B cell (primary cell): ENCODE results near the gene CLCN7. TPM values are rescaled to one million over a fixed set of nuclear protein-coding genes. Genes with fewer than 3 reads are reported as not detected.

ENCODE experiments used
- ATAC-seq: fragments of 200-7000 bp; cut with Tn5 transposase; one replicate; pipeline ENCODE4 v1.10.0; 2021; ENCODE audit warnings: low read depth, mild to moderate bottlenecking, moderate number of reproducible peaks, moderate library complexity
- CTCF ChIA-PET: fragments of 350-600 bp; sonication (Branson Sonifier 250); formaldehyde crosslinking; loops from one replicate; lab custom pipeline; 2021; ENCODE audit warnings: antibody characterized with exemption, inconsistent platforms; lab: Charles Lee
- POLR2A ChIA-PET: fragments of 350-600 bp; sonication (Branson Sonifier 250); formaldehyde crosslinking; loops from one replicate; lab custom pipeline; 2021; ENCODE audit warnings: antibody characterized with exemption; lab: Charles Lee
- DNase-seq: peaks from one replicate; pipeline ENCODE4 v3.0.0; 2013
- H2AFZ ChIP-seq: 2 replicates; pipeline ENCODE4 v1.6.1; 2012; ENCODE audit warnings: mild to moderate bottlenecking, low read depth, low read length; ENCODE audit not compliant: insufficient read depth, poor library complexity, severe bottlenecking
- H3K27ac ChIP-seq, 2 donors: 1 replicate in 1 of 2; 2 replicates in 1 of 2; pipeline ENCODE4 v1.5.1; 2012 to 2013; ENCODE audit warnings: low read length in 2 of 2, mild to moderate bottlenecking in 2 of 2, moderate library complexity in 1 of 2
- H3K27me3 ChIP-seq, 4 experiments: fragments of 200-600 bp in 1 of 4; sonication (generic) in 1 of 4; replicated peaks in 1 of 4; 1 replicate in 2 of 4; 2 replicates in 2 of 4; pipeline versions ENCODE4 v1.6.1 to v1.7.0; 2013 to 2016; ENCODE audit warnings: low read length in 3 of 4, mild to moderate bottlenecking in 2 of 4, mixed read lengths in 1 of 4, moderate library complexity in 1 of 4; ENCODE audit not compliant: insufficient read depth in 4 of 4, control insufficient read depth in 3 of 4; ENCODE audit errors: control extremely low read depth in 1 of 4
- H3K36me3 ChIP-seq, 2 experiments: replicated peaks in 1 of 2; 1 replicate in 1 of 2; 2 replicates in 1 of 2; pipeline versions ENCODE4 v1.6.1 to v1.7.1; 2013; ENCODE audit warnings: low read length in 1 of 2; ENCODE audit not compliant: insufficient read depth in 2 of 2, control insufficient read depth in 1 of 2; ENCODE audit errors: control extremely low read depth in 1 of 2, extremely low read depth in 1 of 2
- H3K4me1 ChIP-seq, 2 donors: fragments of 200-600 bp in 1 of 2; sonication (generic) in 1 of 2; 1 replicate in 1 of 2; 2 replicates in 1 of 2; pipeline versions ENCODE4 v1.5.1 to v1.6.1; 2013 to 2017; ENCODE audit warnings: low read length in 2 of 2; ENCODE audit not compliant: control insufficient read depth in 2 of 2, insufficient read depth in 2 of 2
- H3K4me2 ChIP-seq: replicated peaks from 2 replicates; pipeline ENCODE3; 2012; ENCODE audit warnings: mild to moderate bottlenecking, low read depth, low read length; ENCODE audit not compliant: poor library complexity, severe bottlenecking
- H3K4me3 ChIP-seq, 5 experiments: fragments of 200-600 bp in 1 of 5; sonication (generic) in 1 of 5; 1 replicate in 3 of 5; 2 replicates in 2 of 5; pipeline versions ENCODE4 v1.5.1 to v1.7.0; 2011 to 2016; ENCODE audit warnings: low read length in 4 of 5, mild to moderate bottlenecking in 4 of 5, low read depth in 2 of 5, control low read depth in 1 of 5, moderate library complexity in 1 of 5; ENCODE audit not compliant: insufficient read depth in 1 of 5; ENCODE audit errors: control extremely low read depth in 1 of 5, extremely low read depth in 1 of 5
- H3K79me2 ChIP-seq: fragments of 200-600 bp; sonication (generic); one replicate; pipeline ENCODE4 v1.6.0; 2016; ENCODE audit warnings: low read length; ENCODE audit not compliant: control insufficient read depth, insufficient read depth
- H3K9ac ChIP-seq: fragments of 200-600 bp; sonication (generic); 2 replicates; pipeline ENCODE4 v1.6.1; 2017; ENCODE audit warnings: mild to moderate bottlenecking, low read length, moderate library complexity
- H3K9me3 ChIP-seq, 3 donors: one replicate each; pipeline versions ENCODE4 v1.6.1 to v1.7.1; 2013; ENCODE audit warnings: low read length in 2 of 3; ENCODE audit not compliant: control insufficient read depth in 2 of 3, insufficient read depth in 1 of 3; ENCODE audit errors: control extremely low read depth in 1 of 3
- H4K20me1 ChIP-seq: 2 replicates; pipeline ENCODE4 v1.6.0; 2012; ENCODE audit warnings: mild to moderate bottlenecking, low read length; ENCODE audit not compliant: insufficient read depth, control insufficient read depth, poor library complexity, severe bottlenecking
- H3K27ac Mint-ChIP-seq: one replicate; pipeline ENCODE4 v1.8.0; 2021; ENCODE audit warnings: mixed read lengths
- H3K27me3 Mint-ChIP-seq: one replicate; pipeline ENCODE4 v1.8.0; 2021; ENCODE audit warnings: mixed read lengths
- H3K4me1 Mint-ChIP-seq: one replicate; pipeline ENCODE4 v1.8.0; 2021; ENCODE audit warnings: mixed read lengths
- H3K4me3 Mint-ChIP-seq: one replicate; pipeline ENCODE4 v1.8.0; 2021; ENCODE audit warnings: mixed read lengths
- H3K9me3 Mint-ChIP-seq: one replicate; pipeline ENCODE4 v1.8.0; 2022; ENCODE audit warnings: mixed read lengths; ENCODE audit not compliant: insufficient read depth
- EZH2 ChIP-seq: IDR thresholded peaks from 2 replicates; pipeline ENCODE4 v1.6.1; 2012; ENCODE audit warnings: borderline replicate concordance, low read depth, mild to moderate bottlenecking, moderate library complexity, low read length; ENCODE audit not compliant: insufficient read depth, poor library complexity, severe bottlenecking
- WGBS: methylation state at CpG from one replicate; pipeline ENCODE4 v1.1.5; 2013; ENCODE audit warnings: missing lambda C conversion rate; ENCODE audit not compliant: insufficient coverage; 5-methylcytosine and 5-hydroxymethylcytosine counted together
- intact Hi-C: fragments of 100-400 bp; cut with micrococcal nuclease; formaldehyde crosslinking; loops from one replicate; pipeline ENCODE4 v1.10.0; 2022
- polyA plus RNA-seq: library from polyadenylated mRNA; depleted of rRNA; stranded (reverse); fragments of >200 nt; gene quantifications from 2 replicates; pipeline ENCODE4 v1.2.3, GENCODE V29; 2012
- total RNA-seq, 2 donors: library from RNA; stranded (reverse); fragments of 120-200 nt in 1 of 2; gene quantifications; 1 replicate in 1 of 2; 2 replicates in 1 of 2; pipeline versions ENCODE4 v1.2.3 to v1.2.4, GENCODE V29; 2013 to 2022
- TF ChIP-seq, protein P1 (sequence below): fragments of 200-600 bp; IDR thresholded peaks from one replicate; pipeline ENCODE4 v1.8.0; 2022; ENCODE audit warnings: antibody characterized with exemption, mild to moderate bottlenecking

The CLCN7 gene
- total and polyA plus RNA-seq, 2 donors (not counting 1 experiment from before 2014, with no cell fraction given), result 215 to 274 TPM

GRCh38 chr16:1435921-1436697 is 38.7 kb downstream of the CLCN7 start:
- 96% methylated on average over 25 of the region's 32 CpGs for WGBS
- Histone ChIP-seq H3K4me1 (peaks cover 12 to 22% of the 10 kb centered on the region in 2 donors), H3K9me3 (no peaks in the 10 kb centered on the region), H2AFZ (no peak overlapping the region), H3K36me3 (no peaks in the 10 kb centered on the region), H3K27me3 (no peaks in the 10 kb centered on the region), H3K9ac (no peak overlapping the region), H3K4me2 (no peak overlapping the region), H3K27ac (no peak overlapping the region), H3K79me2 (no peaks in the 10 kb centered on the region), H3K4me3 (no peak overlapping the region), H4K20me1 (no peaks in the 10 kb centered on the region)
- Mint-ChIP-seq H3K27me3 (no peaks in the 10 kb centered on the region), H3K4me3 (no peak overlapping the region), H3K9me3 (no peaks in the 10 kb centered on the region), H3K27ac (no peak overlapping the region), H3K4me1 (peaks cover 5% of the 10 kb centered on the region)
- DNase-seq (no peak), ATAC-seq (no peak)
- ChIA-PET POLR2A (interaction anchor here (1.0 kb wide), 1 partner anchor 15 kb away, joined by 3 read pairs; the partner anchor contains the start of gene UQCC4), CTCF (no interaction called here)
- TF ChIP-seq EZH2, result no peak
- TF ChIP-seq, protein P1, sequence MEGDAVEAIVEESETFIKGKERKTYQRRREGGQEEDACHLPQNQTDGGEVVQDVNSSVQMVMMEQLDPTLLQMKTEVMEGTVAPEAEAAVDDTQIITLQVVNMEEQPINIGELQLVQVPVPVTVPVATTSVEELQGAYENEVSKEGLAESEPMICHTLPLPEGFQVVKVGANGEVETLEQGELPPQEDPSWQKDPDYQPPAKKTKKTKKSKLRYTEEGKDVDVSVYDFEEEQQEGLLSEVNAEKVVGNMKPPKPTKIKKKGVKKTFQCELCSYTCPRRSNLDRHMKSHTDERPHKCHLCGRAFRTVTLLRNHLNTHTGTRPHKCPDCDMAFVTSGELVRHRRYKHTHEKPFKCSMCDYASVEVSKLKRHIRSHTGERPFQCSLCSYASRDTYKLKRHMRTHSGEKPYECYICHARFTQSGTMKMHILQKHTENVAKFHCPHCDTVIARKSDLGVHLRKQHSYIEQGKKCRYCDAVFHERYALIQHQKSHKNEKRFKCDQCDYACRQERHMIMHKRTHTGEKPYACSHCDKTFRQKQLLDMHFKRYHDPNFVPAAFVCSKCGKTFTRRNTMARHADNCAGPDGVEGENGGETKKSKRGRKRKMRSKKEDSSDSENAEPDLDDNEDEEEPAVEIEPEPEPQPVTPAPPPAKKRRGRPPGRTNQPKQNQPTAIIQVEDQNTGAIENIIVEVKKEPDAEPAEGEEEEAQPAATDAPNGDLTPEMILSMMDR, result no peak
- intact Hi-C loops, result no loop called here
